SK-N-SH treated with all-trans-retinoic acid at 6 μM for 48 hours (cell line): ENCODE results near the gene TMPRSS4.

Experiments
- ATAC-seq: fragments of 200-7000 bp; cut with Tn5 transposase; 3 replicates; pipeline ENCODE4 v1.9.1; 2020; ENCODE audit warnings: mild to moderate bottlenecking, moderate library complexity
- ARNTL ChIP-seq: fragments of 450-650 bp; formaldehyde crosslinking; IDR thresholded peaks from 2 replicates; pipeline ENCODE4 v1.5.0; 2020; ENCODE audit warnings: low read depth, mild to moderate bottlenecking, moderate library complexity, borderline replicate concordance
- BACH2 ChIP-seq: fragments of 250-450 bp; sonication (Bioruptor Pico); IDR thresholded peaks from 2 replicates; pipeline ENCODE4 v1.9.0; 2021; ENCODE audit warnings: mild to moderate bottlenecking, borderline replicate concordance
- CSDC2 ChIP-seq: fragments of 250-450 bp; sonication (Bioruptor Pico); IDR thresholded peaks from 2 replicates; pipeline ENCODE4 v1.5.0; 2020; ENCODE audit warnings: mild to moderate bottlenecking, moderate library complexity
- ESRRG ChIP-seq: fragments of 250-450 bp; sonication (Bioruptor Pico); IDR thresholded peaks from 2 replicates; pipeline ENCODE4 v1.6.1; 2021; ENCODE audit warnings: mild to moderate bottlenecking
- GLIS3 ChIP-seq: fragments of 250-450 bp; sonication (Bioruptor Pico); IDR thresholded peaks from 2 replicates; pipeline ENCODE4 v1.5.0; 2020; ENCODE audit warnings: mild to moderate bottlenecking, moderate library complexity
- ISL1 ChIP-seq: fragments of 250-450 bp; sonication (Bioruptor Pico); IDR thresholded peaks from 2 replicates; pipeline ENCODE4 v2.1.2; 2022; ENCODE audit warnings: mild to moderate bottlenecking, moderate library complexity
- OSR1 ChIP-seq: fragments of 250-450 bp; sonication (Bioruptor Pico); IDR thresholded peaks from 2 replicates; pipeline ENCODE4 v1.8.0; 2022; ENCODE audit warnings: moderate library complexity, mild to moderate bottlenecking, inconsistent platforms
- PPARA ChIP-seq: fragments of 250-450 bp; sonication (Bioruptor Pico); IDR thresholded peaks from 2 replicates; pipeline ENCODE4 v1.5.0; 2020; ENCODE audit warnings: mild to moderate bottlenecking, borderline replicate concordance
- RARB ChIP-seq: fragments of 250-450 bp; sonication (Bioruptor Pico); IDR thresholded peaks from 2 replicates; pipeline ENCODE4 v1.8.0; 2021; ENCODE audit warnings: mild to moderate bottlenecking, moderate library complexity
- TCF4 ChIP-seq: fragments of 250-450 bp; sonication (Bioruptor Pico); IDR thresholded peaks from 2 replicates; pipeline ENCODE4 v1.8.0; 2021; ENCODE audit warnings: mild to moderate bottlenecking, moderate library complexity, borderline replicate concordance
- TOX ChIP-seq: fragments of 250-450 bp; sonication (Bioruptor Pico); IDR thresholded peaks from 2 replicates; pipeline ENCODE4 v1.8.0; 2021; ENCODE audit warnings: mild to moderate bottlenecking, moderate library complexity, borderline replicate concordance
- ZC3H10 ChIP-seq: fragments of 250-450 bp; sonication (Bioruptor Pico); IDR thresholded peaks from 2 replicates; pipeline ENCODE4 v1.5.1; 2021; ENCODE audit warnings: mild to moderate bottlenecking, moderate library complexity
- ZFP3 ChIP-seq: fragments of 250-450 bp; sonication (Bioruptor Pico); IDR thresholded peaks from 2 replicates; pipeline ENCODE4 v1.5.0; 2020; ENCODE audit warnings: mild to moderate bottlenecking, moderate library complexity
- ZFP30 ChIP-seq: fragments of 450-650 bp; formaldehyde crosslinking; IDR thresholded peaks from 2 replicates; pipeline ENCODE4 v1.5.0; 2022; ENCODE audit warnings: mild to moderate bottlenecking, moderate library complexity
- ZNF70 ChIP-seq: fragments of 450-650 bp; formaldehyde crosslinking; IDR thresholded peaks from 2 replicates; pipeline ENCODE4 v1.5.0; 2020; ENCODE audit warnings: mild to moderate bottlenecking, moderate library complexity
- ZNF8 ChIP-seq: fragments of 450-650 bp; formaldehyde crosslinking; IDR thresholded peaks from 2 replicates; pipeline ENCODE4 v1.5.0; 2020; ENCODE audit warnings: mild to moderate bottlenecking, moderate library complexity
- TF ChIP-seq, protein P1 (sequence below): fragments of 250-450 bp; sonication (Bioruptor Pico); IDR thresholded peaks from 2 replicates; pipeline ENCODE4 v1.8.0; 2021; ENCODE audit warnings: low read depth, mild to moderate bottlenecking, moderate library complexity, borderline replicate concordance
- TF ChIP-seq, protein P2 (sequence below): fragments of 250-450 bp; sonication (Bioruptor Pico); IDR thresholded peaks from 2 replicates; pipeline ENCODE4 v1.5.1; 2021; ENCODE audit warnings: mild to moderate bottlenecking, moderate library complexity
- TF ChIP-seq, protein P3 (sequence below): fragments of 250-450 bp; sonication (Bioruptor Pico); IDR thresholded peaks from 2 replicates; pipeline ENCODE4 v1.5.0; 2020; ENCODE audit warnings: mild to moderate bottlenecking, moderate library complexity
- TF ChIP-seq, protein P4 (sequence below): fragments of 250-450 bp; sonication (Bioruptor Pico); IDR thresholded peaks from 2 replicates; pipeline ENCODE4 v1.8.0; 2020; ENCODE audit warnings: mild to moderate bottlenecking, moderate library complexity, borderline replicate concordance

Gene TMPRSS4

DNA sequence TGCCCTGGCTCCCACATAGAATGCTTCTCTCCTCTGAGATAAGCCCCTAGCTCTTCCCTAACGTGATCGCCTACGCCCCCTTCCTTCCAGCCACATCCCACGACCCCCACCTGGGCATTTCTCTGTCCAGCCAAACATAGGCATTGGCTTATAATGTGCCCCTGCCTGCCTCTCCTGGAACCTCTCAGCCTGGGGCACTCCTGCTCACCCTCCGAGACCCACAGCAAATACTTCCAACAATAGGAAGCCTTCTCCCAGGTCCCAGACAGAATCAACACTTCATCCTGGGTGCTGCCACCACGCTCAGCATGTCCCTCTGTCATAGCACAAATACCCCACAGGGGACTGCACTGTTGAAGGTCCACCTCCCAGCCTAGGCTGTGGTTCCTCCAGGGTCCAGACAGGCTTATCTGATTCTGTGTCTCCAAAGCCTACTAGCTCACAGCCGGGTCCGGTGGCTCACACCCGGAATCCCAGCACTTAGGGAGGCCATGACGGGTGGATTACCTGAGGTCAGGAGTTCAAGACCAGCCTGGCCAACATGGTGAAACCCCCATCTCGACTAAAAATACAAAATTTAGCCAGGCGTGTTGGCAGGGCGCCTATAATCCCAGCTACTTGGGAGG is 24.2 kb upstream of the TMPRSS4 start (continued):
- no peak for TF ChIP-seq ISL1 (CRISPR knock-in tag)
- TF ChIP-seq, all 23 proteins: peak for 0

DNA sequence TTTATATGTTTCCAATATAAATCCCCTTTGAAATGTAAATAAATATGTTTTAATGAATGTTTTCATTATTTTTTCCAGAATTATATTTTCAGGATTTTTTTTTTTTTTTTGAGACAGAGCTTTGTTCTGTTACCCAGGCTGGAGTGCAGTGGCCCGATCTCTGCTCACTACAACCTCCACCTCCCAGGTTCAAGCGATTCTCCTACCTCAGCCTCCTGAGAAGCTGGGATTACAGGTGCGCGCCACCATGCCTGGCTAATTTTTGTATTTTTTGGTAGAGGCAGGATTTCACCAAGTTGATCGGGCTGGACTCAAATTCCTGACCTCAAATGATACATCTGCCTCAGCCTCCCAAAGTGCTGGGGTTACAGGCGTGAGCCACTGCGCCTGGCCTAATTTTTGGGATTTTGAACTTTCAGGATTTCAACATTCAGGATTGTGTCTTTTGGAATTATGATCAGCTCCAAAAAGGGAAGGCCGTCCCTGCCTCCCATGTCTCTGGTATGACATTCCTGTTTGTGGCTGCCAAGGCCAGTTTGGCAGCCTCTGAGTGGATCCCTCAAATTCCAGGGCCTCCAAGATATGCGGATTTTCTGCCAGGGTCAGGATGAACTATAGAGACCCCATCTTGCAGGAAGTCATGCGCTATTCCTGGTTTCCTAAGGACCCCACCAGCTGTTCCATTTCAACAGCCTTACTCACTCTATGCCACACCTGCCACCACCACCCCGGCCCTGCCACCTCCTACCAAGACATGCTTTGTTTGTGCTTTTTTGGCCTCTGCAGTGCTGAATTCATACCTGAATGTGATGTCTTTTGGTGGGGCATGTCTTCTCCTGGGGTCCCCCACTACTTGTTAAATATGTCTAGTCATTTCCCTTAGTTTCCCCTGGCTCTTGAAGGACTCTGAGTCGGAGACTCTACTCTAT is 21.9 kb upstream of the TMPRSS4 start:
- no peak for ATAC-seq
- no peak for TF ChIP-seq OSR1 (CRISPR knock-in tag)
- TF ChIP-seq, protein P1, sequence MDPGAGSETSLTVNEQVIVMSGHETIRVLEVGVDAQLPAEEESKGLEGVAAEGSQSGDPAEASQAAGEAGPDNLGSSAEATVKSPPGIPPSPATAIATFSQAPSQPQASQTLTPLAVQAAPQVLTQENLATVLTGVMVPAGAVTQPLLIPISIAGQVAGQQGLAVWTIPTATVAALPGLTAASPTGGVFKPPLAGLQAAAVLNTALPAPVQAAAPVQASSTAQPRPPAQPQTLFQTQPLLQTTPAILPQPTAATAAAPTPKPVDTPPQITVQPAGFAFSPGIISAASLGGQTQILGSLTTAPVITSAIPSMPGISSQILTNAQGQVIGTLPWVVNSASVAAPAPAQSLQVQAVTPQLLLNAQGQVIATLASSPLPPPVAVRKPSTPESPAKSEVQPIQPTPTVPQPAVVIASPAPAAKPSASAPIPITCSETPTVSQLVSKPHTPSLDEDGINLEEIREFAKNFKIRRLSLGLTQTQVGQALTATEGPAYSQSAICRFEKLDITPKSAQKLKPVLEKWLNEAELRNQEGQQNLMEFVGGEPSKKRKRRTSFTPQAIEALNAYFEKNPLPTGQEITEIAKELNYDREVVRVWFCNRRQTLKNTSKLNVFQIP (CRISPR knock-in tag), result no peak
- no peak for TF ChIP-seq ZFP30
- no peak for TF ChIP-seq CSDC2 (CRISPR knock-in tag)
- TF ChIP-seq PPARA (CRISPR knock-in tag), result no peak
- no peak for TF ChIP-seq ZFP3 (CRISPR knock-in tag)
- TF ChIP-seq ZNF70 (CRISPR knock-in tag), result no peak
- TF ChIP-seq RARB (CRISPR knock-in tag), result no peak
- no peak for TF ChIP-seq GLIS3 (CRISPR knock-in tag)
- no peak for TF ChIP-seq ZNF8 (CRISPR knock-in tag)
- no peak for TF ChIP-seq TOX
- TF ChIP-seq, protein P2, sequence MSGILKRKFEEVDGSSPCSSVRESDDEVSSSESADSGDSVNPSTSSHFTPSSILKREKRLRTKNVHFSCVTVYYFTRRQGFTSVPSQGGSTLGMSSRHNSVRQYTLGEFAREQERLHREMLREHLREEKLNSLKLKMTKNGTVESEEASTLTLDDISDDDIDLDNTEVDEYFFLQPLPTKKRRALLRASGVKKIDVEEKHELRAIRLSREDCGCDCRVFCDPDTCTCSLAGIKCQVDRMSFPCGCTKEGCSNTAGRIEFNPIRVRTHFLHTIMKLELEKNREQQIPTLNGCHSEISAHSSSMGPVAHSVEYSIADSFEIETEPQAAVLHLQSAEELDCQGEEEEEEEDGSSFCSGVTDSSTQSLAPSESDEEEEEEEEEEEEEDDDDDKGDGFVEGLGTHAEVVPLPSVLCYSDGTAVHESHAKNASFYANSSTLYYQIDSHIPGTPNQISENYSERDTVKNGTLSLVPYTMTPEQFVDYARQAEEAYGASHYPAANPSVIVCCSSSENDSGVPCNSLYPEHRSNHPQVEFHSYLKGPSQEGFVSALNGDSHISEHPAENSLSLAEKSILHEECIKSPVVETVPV (CRISPR knock-in tag), result no peak
- TF ChIP-seq BACH2, result no peak
- TF ChIP-seq TCF4 (CRISPR knock-in tag), result no peak

DNA sequence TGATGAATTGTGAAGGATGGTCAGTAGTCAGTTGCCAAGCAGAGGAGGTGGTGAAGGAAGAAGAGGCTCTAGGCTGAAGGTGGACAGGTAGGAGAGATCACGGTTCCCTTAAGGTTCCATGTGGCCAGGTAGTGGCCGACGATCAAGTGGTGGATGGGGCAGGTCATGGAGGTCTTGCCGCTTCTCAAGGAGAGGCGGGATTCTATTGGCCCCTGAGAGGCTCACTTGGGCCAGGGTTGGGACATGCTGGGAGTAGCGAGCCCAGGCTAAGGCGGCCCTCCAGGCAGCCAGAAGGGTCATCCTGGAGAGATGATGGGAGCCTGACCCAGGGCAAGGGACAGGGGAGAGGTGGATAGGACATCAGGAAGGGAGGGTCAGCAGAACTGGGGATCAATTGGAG is 20.9 kb upstream of the TMPRSS4 start:
- TF ChIP-seq TCF4 (CRISPR knock-in tag) (no peak), RARB (CRISPR knock-in tag) (no peak), ZNF8 (CRISPR knock-in tag) (no peak), TOX (no peak), ZFP3 (CRISPR knock-in tag) (no peak), ESRRG (no peak), OSR1 (CRISPR knock-in tag) (no peak), CSDC2 (CRISPR knock-in tag) (no peak), BACH2 (no peak), ZNF70 (CRISPR knock-in tag) (no peak), PPARA (CRISPR knock-in tag) (no peak), ZC3H10 (CRISPR knock-in tag) (no peak), ISL1 (CRISPR knock-in tag) (no peak)
- TF ChIP-seq, protein P1 (CRISPR knock-in tag), result no peak
- no peak for ATAC-seq

DNA sequence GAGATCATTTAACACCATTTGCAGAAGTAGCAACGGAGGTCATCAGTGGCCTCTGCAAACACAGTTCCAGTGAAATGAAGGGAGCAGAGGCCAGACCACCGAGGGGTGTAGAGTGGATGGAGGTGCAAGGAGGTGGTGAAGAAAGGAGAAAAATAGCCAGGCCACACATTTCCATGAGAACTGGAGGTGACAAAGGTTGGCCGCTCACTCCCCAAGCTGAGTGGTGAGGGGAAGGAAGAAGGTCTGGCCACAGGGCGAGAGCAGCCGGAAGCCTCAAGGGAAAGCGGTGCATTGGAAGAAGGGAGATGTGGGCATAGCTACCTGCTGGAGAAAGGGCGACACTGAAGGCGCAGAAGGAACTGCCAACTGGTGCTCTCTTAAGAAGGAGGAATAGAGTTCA is 20.1 kb upstream of the TMPRSS4 start:
- TF ChIP-seq ZFP30, result no peak
- TF ChIP-seq, protein P3, sequence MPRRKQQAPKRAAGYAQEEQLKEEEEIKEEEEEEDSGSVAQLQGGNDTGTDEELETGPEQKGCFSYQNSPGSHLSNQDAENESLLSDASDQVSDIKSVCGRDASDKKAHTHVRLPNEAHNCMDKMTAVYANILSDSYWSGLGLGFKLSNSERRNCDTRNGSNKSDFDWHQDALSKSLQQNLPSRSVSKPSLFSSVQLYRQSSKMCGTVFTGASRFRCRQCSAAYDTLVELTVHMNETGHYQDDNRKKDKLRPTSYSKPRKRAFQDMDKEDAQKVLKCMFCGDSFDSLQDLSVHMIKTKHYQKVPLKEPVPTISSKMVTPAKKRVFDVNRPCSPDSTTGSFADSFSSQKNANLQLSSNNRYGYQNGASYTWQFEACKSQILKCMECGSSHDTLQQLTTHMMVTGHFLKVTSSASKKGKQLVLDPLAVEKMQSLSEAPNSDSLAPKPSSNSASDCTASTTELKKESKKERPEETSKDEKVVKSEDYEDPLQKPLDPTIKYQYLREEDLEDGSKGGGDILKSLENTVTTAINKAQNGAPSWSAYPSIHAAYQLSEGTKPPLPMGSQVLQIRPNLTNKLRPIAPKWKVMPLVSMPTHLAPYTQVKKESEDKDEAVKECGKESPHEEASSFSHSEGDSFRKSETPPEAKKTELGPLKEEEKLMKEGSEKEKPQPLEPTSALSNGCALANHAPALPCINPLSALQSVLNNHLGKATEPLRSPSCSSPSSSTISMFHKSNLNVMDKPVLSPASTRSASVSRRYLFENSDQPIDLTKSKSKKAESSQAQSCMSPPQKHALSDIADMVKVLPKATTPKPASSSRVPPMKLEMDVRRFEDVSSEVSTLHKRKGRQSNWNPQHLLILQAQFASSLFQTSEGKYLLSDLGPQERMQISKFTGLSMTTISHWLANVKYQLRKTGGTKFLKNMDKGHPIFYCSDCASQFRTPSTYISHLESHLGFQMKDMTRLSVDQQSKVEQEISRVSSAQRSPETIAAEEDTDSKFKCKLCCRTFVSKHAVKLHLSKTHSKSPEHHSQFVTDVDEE (CRISPR knock-in tag), result no peak
- TF ChIP-seq PPARA (CRISPR knock-in tag), result no peak
- TF ChIP-seq, protein P2 (CRISPR knock-in tag), result no peak
- no peak for TF ChIP-seq ARNTL (CRISPR knock-in tag)
- no peak for TF ChIP-seq RARB (CRISPR knock-in tag)
- TF ChIP-seq TCF4 (CRISPR knock-in tag), result no peak
- TF ChIP-seq, protein P4, sequence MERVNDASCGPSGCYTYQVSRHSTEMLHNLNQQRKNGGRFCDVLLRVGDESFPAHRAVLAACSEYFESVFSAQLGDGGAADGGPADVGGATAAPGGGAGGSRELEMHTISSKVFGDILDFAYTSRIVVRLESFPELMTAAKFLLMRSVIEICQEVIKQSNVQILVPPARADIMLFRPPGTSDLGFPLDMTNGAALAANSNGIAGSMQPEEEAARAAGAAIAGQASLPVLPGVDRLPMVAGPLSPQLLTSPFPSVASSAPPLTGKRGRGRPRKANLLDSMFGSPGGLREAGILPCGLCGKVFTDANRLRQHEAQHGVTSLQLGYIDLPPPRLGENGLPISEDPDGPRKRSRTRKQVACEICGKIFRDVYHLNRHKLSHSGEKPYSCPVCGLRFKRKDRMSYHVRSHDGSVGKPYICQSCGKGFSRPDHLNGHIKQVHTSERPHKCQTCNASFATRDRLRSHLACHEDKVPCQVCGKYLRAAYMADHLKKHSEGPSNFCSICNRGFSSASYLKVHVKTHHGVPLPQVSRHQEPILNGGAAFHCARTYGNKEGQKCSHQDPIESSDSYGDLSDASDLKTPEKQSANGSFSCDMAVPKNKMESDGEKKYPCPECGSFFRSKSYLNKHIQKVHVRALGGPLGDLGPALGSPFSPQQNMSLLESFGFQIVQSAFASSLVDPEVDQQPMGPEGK (CRISPR knock-in tag), result no peak
- no peak for TF ChIP-seq ESRRG
- no peak for ATAC-seq
